ENCODE data around the gene ROBO2. TPM values are rescaled to one million over a fixed set of nuclear protein-coding genes. Genes with fewer than 3 reads are reported as not detected.

ROBO2 gene
- total and polyA plus RNA-seq, 10 of the 15 experiments (the other 5 are each of a cell fraction or from before 2014, with no cell fraction given) = 0.22 to 2.5 (median 0.81) TPM

GRCh38 chr3:77577264-77577663 lies 537.4 kb downstream of the ROBO2 start (continued):
- no peak for TF ChIP-seq REST (IDR thresholded peaks at IDR 0.05; ENCODE audit: low read depth, low read length)
- no peak for TF ChIP-seq MEF2A (IDR thresholded peaks at IDR 0.05; ENCODE audit: insufficient read depth, low read depth, low read length)
- no peak for TF ChIP-seq HDGF (IDR thresholded peaks at IDR 0.05)
- no peak for TF ChIP-seq MYC (IDR thresholded peaks at IDR 0.05; ENCODE audit: insufficient read depth, insufficient read length, insufficient replicate concordance, low read length, severe bottlenecking)
- TF ChIP-seq, protein P1, sequence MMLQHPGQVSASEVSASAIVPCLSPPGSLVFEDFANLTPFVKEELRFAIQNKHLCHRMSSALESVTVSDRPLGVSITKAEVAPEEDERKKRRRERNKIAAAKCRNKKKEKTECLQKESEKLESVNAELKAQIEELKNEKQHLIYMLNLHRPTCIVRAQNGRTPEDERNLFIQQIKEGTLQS (IDR thresholded peaks at IDR 0.05; ENCODE audit: borderline replicate concordance, extremely low read depth, low read depth, low read length) = no peak

- no peak overlapping the region for H3K4me3 ChIP-seq
- intact Hi-C loops (cut with micrococcal nuclease; ENCODE audit: unreplicated experiment) (no loop called here), in situ Hi-C loops (cut with MboI) (no loop called here)
- no peaks in the 10 kb centered on the region for H3K4me1 ChIP-seq (ENCODE audit: control insufficient read depth, insufficient read depth, low read length)
- H4K20me1 ChIP-seq (ENCODE audit: control insufficient read depth, insufficient read depth) = no peaks in the 10 kb centered on the region
- ChIA-PET SMC1A (ENCODE audit: uncharacterized antibody, unreplicated experiment) (interaction anchor here (1.0 kb wide), 1 partner anchor 9 kb away, joined by 4 read pairs; no protein-coding TSS in a partner anchor), POLR2A (no interaction called here), CTCF (no interaction called here), RAD21 (ENCODE audit: unreplicated experiment) (no interaction called here)
- TF ChIP-seq ZNF217 (IDR thresholded peaks at IDR 0.05) = no peak
- no peak for TF ChIP-seq E4F1 (IDR thresholded peaks at IDR 0.05; ENCODE audit: borderline replicate concordance, partially characterized antibody)
- TF ChIP-seq, protein P2, sequence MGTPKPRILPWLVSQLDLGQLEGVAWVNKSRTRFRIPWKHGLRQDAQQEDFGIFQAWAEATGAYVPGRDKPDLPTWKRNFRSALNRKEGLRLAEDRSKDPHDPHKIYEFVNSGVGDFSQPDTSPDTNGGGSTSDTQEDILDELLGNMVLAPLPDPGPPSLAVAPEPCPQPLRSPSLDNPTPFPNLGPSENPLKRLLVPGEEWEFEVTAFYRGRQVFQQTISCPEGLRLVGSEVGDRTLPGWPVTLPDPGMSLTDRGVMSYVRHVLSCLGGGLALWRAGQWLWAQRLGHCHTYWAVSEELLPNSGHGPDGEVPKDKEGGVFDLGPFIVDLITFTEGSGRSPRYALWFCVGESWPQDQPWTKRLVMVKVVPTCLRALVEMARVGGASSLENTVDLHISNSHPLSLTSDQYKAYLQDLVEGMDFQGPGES (IDR thresholded peaks at IDR 0.05) = no peak
- no peak for TF ChIP-seq KAT2A (conservative IDR thresholded peaks at IDR 0.05; ENCODE audit: control insufficient read depth, low read depth, low read length)
- TF ChIP-seq ASH2L (IDR thresholded peaks at IDR 0.05; ENCODE audit: borderline replicate concordance, low read depth) = no peak
- TF ChIP-seq MYC (IDR thresholded peaks at IDR 0.05; ENCODE audit: insufficient read depth, insufficient read length, insufficient replicate concordance, low read length, severe bottlenecking) = no peak
- TF ChIP-seq EP300 (IDR thresholded peaks at IDR 0.05; ENCODE audit: borderline replicate concordance in 1 of 2, control insufficient read depth in 1 of 2, low read depth in 2 of 2, low read length in 2 of 2) = no peak
- TF ChIP-seq RCOR1 (conservative IDR thresholded peaks at IDR 0.05; ENCODE audit: low read depth, low read length) = no peak
- no peak for TF ChIP-seq IRF4 (IDR thresholded peaks at IDR 0.05; ENCODE audit: low read depth, low read length)
- H3K9ac ChIP-seq (ENCODE audit: control insufficient read depth, insufficient read depth, low read length) = no peak overlapping the region
- H2AFZ ChIP-seq (ENCODE audit: control insufficient read depth, low read depth, low read length) = no peak overlapping the region
- DNase-seq (ENCODE audit: low read depth, low spot score) (no peak), ATAC-seq (no peak), FAIRE-seq (no peak)
- no TSS peak for BruUV-seq (replicated peaks)
- no peaks in the 10 kb centered on the region for H3K79me2 ChIP-seq (ENCODE audit: control insufficient read depth, insufficient read depth, low read length)
- no peak overlapping the region for H3K4me2 ChIP-seq (ENCODE audit: control insufficient read depth, insufficient read depth)
- no peaks in the 10 kb centered on the region for H3K27me3 ChIP-seq (replicated peaks in 1 of 2; ENCODE audit: control insufficient read depth in 2 of 2, insufficient read depth in 2 of 2, low read length in 1 of 2)
- WGBS (ENCODE audit: insufficient coverage, insufficient replicate concordance, low lambda C conversion rate, missing lambda C conversion rate) = 27% methylated on average over 4 of the region's 4 CpGs
- no peaks in the 10 kb centered on the region for H3K36me3 ChIP-seq (ENCODE audit: control insufficient read depth in 2 of 2, insufficient read depth in 2 of 2, low read length in 1 of 2)
- no peaks in the 10 kb centered on the region for H3K9me3 ChIP-seq (replicated peaks; ENCODE audit: control insufficient read depth, insufficient read depth, low read length)
- H3K27ac ChIP-seq (ENCODE audit: control insufficient read depth, insufficient read depth) = no peak overlapping the region
Measured at GRCh38 chr3:77586216-77586615, 546.3 kb downstream of the ROBO2 start.

Data from GM12878 (cell line).